Stimulated activated CD8-positive, alpha-beta memory T cell treated with anti-CD3 and anti-CD28 coated beads, Interleukin-7, amount 100 ng/mL, for 4 hours (primary cell): Measurements from ENCODE around the gene AURKA.
"Not testable (repeated sequence)": the region's sequence is repeated elsewhere in the genome, so short reads cannot be mapped to it uniquely, and the experiment has no call there.

Experiments
- DNase-seq, 2 donors: peaks; one replicate each; pipeline ENCODE4 v3.0.0-alpha.2; 2020; ENCODE audit warnings: low read depth in 2 of 2

AURKA gene

GRCh38 chr20:56359212-56360132 lies 32.5 kb downstream of the AURKA start:
- no peak for DNase-seq

GRCh38 chr20:56358600-56359211 lies 33.3 kb downstream of the AURKA start, which contains the start of gene FAM210B:
TSS of gene FAM210B (plus strand) at chr20:56358974. CDS start at chr20:56359006, 32 bp downstream.
- DNase-seq: peak; percentile 57 to 75

- DNase-seq: no peak
These were observed 33.9 kb downstream of the AURKA start for GRCh38 chr20:56358070-56358469.

GRCh38 chr20:56353356-56353755 lies 38.7 kb downstream of the AURKA start:
- DNase-seq: no peak

GRCh38 chr20:56352345-56353055 lies 39.5 kb downstream of the AURKA start:
- DNase-seq: no peak

- DNase-seq: no peak
These were observed 41.2 kb downstream of the AURKA start for GRCh38 chr20:56350842-56351241.

GRCh38 chr20:56348746-56349145 lies 43.3 kb downstream of the AURKA start:
- DNase-seq: no peak

- DNase-seq: no peak
These were observed 43.7 kb downstream of the AURKA start for GRCh38 chr20:56348305-56348693.

- no peak for DNase-seq
These were observed 44.2 kb downstream of the AURKA start for GRCh38 chr20:56347628-56348304.

- no peak for DNase-seq
These were observed 46.1 kb downstream of the AURKA start for GRCh38 chr20:56345911-56346310.

- no peak for DNase-seq
These were observed 48.1 kb downstream of the AURKA start for GRCh38 chr20:56343861-56344381.

- no peak for DNase-seq
These were observed 49.2 kb downstream of the AURKA start for GRCh38 chr20:56342783-56343182.

- DNase-seq: not testable (repeated sequence)
These were observed 55.3 kb downstream of the AURKA start for GRCh38 chr20:56336709-56337108.

- DNase-seq: no peak
These were observed 63.2 kb downstream of the AURKA start for GRCh38 chr20:56328861-56329260.

- DNase-seq: no peak
These were observed 67.2 kb downstream of the AURKA start for GRCh38 chr20:56324806-56325205.

- no peak for DNase-seq
These were observed 68.4 kb downstream of the AURKA start for GRCh38 chr20:56323656-56324055.

- no peak for DNase-seq
These were observed 68.8 kb downstream of the AURKA start for GRCh38 chr20:56323206-56323605.

- no peak for DNase-seq
These were observed 69.3 kb downstream of the AURKA start for GRCh38 chr20:56322681-56323080.
